Measurements from ENCODE around the gene ATOH7.

GRCh38 chr10:68251151-68251550 lies 19.2 kb upstream of the ATOH7 start:
- TF ChIP-seq POLR2A (IDR thresholded peaks at IDR 0.05), result no peak
- no peak for TF ChIP-seq CTCF (IDR thresholded peaks at IDR 0.05)

Measured in prostate gland (tissue), 2 donors.